GM21737 (cell line): ENCODE results near the gene COL16A1.

Source experiments
- ATAC-seq: cut with Tn5 transposase; IDR thresholded peaks from one replicate; pipeline ENCODE4 v1.9.1; 2021; ENCODE audit warnings: mild to moderate bottlenecking, moderate library complexity; ENCODE audit not compliant: unreplicated experiment

COL16A1 gene

DNA sequence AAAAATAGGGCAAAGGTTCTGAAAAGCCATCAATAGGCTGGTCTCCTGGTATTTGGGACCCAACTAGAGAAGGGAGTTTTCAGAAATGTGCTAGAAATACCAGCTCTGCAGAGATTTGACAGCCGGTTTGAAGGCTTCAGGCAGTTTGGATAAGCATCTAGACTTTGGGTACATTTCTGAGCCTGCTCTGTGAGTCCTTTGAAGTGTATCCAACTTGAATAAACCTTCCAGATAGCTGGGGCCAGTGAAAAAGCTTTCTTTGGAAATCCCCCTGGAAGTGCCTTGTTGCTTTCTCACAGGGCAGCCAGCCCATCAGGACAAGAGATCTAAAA lies 52.8 kb downstream of the COL16A1 start:
- ATAC-seq, result no peak

DNA sequence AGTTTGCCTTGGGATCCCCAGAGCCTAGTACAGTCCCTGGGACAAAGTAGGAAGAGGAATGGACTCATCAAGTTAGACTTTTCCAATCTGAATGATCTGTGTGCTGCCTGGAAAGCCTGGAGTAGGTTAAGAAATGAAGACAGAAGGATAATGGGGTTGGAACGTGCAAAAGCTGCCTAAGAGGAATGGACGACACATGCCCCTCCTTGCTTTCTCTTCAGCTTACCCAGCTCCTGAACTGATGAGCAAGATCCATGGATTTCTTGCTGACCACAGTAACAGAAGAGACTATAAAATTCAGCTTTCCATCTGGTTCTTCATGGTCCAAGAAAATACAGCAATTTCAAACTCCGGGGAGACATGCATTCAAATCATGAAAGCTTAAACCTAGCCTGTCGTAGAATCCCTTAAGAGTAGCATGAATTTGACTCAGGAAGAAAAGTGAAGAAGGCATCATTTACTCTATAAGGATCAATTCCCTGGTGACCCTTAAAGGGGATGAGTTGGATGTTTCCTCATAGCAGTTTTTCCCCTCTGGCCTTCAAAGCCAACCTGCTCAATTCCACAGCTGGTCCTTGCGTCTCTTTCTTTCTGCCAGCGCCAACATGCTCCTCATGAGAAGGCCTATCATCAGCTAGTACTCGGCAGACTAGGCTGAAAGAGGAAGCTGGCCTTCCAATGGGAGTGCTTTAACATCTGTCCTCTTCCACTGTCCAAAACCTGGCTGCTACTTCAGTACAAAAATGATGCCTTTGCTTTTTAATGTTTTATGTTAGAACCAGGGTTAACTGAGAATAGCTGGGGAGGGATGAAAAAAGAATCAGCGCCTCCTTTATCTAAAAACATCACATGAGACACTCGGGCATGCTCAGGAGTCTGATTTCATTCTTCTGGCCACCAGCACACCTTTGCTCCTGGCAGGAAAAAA lies 53.4 kb downstream of the COL16A1 start:
- ATAC-seq, result no peak

DNA sequence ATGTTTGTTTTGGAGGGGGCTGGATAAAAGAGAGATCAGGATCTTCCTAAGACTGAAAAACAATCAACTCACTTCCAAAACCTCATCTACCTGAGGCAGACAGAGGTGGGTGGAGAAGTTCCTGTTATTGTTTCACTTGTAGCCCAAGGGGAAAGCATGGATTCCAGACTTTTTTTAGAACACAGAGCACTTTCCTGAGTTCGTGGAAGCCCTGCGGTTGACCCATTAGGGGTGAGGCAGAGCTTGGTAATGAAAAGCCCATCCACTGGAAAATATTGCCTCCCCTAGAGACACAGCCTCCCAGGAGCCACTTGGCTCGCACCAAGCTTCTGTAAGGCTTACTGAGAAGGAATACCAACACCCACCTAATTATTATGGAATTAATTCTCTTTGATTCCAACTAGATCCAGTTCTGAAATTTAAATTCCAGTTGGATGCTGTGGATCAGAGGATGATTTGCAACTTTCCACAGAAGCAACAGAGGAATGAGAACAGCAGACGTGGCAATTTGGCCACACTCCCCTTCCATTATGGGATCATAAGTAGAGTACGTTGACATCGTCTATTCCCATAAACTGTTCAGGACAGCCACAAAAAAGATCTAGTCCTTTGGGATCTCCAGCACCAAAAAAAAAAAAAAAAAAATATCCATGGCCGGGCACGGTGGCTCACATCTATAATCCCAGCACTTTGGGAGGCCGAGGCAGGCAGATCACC lies 55.0 kb downstream of the COL16A1 start:
- no peak for ATAC-seq

DNA sequence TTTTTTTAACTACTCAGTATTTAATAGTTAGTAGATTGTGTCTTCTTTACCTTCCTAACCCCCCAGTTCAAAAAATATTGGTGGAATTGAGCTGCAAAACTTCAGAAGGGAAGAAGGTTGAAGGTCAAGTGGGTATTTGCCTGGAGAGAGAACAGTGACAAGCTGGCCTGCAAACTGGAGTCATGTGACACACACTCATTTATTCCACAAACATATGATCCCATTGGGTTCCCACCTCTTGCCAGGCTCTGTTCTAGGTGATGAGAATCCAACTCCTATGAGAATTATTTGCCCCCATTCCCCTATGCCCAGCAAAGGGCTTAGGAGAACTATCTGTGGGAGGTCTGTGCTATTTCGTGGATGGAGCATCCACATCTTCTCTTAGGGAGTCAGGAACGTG lies 55.6 kb downstream of the COL16A1 start:
- ATAC-seq, result no peak

DNA sequence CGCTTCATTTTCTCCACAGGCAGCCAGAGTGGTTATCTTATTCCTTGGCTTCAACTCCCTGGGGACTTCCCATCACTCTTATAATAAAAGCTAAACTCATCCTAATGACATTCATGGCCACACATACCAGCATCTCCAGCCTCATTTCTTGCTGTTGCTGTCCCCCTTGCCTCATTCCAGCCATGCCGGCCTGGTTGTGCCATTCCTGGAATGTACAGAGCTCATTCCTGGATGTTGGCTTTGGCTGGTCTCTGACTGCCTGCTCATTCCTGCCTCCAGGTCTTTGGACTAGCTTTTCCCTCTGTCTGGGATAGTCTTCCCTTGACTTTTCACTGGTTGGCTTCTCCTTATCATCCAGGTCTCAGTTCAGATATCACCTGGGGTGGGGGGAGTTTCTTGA lies 56.7 kb downstream of the COL16A1 start:
- ATAC-seq, result no peak

DNA sequence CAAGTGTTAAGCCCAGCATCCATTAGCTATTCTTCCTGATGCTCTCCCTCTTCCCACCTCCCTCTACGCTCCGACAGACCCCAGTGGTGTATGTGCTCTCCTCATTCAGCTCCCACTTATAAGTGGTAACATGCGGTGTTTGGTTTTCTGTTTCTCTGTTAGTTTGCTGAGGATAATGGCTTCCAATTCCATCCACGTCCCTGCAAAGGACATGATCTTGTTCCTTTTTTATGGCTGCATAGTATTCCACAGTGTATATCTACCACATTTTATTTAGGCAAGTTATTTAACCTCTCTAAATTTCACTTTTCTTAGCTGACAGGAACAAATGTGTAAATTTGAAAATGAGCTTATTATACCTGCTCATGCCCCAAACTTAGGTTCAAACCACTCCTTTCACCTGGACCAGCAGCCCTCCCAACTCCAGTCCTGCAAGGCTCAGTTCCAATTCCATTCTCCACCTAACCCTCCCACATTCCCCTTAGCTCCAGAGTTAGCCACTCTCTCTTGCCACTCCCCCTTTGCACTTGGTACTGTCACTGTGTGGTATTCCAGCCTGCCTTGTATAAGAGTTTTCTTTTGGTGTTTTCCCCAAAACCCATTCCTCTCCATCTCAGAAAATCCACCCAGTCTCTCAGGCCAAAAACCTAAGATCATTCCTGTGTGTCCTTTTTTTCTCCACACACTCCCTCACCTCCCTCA lies 57.4 kb downstream of the COL16A1 start:
- no peak for ATAC-seq

DNA sequence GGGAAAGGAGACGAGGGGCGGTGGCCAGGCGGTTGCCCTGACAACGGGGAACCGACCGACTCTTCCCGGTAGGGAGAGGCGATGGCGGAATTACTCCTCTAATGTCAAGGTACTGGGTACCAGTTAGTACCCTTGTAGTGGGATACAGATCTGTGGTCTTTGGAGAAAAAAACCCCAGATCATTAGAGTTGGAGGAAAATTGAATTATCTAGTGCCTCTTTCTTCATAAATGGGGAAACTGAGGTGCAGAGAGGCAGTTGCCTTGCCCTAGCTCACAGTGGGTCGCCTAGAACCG lies 58.6 kb downstream of the COL16A1 start:
- no peak for ATAC-seq

DNA sequence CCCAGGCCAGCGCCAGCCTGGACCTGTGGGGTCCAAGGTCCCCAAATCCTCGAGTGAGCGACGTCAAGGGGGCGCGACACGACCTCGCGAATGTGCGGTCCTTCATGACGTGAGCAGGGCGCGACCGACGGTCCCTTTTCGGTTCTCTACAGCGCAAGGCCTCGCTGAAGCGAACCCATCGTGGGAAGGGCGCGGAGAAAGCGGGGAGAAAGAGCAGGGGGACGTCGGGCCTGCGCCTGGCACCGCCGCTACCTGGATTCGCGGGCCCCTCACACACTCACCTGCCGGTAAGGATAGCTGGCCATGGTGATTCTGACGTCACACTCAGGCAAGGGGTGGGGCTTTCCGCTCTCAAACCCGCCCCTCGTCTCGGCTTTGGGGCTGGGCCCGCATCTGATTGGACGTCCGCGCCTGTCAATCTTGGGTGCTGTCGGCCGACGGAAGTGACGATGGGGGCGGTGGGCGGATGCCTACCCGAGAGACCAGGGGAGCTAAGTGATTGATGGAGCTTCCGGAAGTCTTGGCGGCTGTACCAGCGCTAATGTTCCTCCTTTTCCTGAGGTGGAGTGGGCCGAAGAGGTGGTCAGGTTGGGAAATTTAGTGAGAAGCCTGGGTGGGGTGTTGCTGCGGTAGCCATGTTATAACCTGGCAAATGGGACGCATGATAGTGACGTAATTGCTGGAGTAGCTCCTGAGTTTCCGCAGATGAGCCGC lies 59.1 kb downstream of the COL16A1 start, which contains the start of gene PEF1:
PEF1 (minus strand) TSS at position 317 of the 714 bp plus-strand sequence; CDS start at position 305, 12 bp downstream.
- ATAC-seq, result peak; percentile 86

DNA sequence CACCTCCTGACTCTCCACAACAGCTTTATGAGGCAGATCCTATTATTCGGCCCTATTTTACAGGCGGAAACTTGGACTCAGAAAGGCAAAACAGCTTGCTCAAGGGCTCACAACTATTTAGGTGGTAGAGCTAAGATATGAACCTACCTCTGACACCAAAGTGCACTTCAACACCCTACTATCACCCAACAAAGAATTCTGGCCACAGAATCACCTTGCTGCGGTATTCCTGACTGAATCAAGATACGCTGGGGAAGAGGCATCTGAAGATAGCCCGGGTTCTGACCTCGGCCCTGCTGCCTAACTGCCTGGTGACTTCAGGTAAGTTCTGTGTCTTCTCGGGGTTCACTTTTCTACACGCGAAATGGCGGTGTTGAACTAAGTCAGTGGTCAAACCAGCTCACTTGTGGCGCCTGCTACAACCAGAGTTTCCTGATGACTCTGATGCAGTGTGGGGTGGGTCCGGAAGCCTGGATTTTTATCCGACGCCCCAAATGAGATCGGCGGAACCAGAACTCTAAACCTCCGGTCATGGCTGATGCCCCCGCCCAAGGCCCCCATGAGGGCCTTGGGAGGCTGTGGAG lies 59.7 kb downstream of the COL16A1 start:
- ATAC-seq, result no peak

DNA sequence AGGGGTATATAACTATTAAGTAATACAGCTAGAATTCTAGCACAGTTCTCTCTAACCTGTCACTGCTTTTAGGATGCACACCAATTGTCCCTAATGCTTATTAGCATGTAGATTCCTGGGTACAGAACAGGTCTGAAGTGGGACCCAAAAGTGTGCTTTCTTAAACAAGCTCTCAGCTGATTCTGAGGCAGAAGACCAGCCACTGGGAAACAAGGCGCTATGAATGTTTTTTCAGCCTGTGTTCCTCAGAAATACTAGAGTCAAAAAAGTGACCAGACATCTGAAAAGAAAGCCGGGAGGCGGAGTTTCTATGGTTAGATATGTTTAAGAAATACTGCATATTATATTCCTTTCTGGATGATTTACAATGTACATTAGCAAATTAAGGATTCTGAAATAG lies 60.9 kb downstream of the COL16A1 start:
- ATAC-seq, result no peak

DNA sequence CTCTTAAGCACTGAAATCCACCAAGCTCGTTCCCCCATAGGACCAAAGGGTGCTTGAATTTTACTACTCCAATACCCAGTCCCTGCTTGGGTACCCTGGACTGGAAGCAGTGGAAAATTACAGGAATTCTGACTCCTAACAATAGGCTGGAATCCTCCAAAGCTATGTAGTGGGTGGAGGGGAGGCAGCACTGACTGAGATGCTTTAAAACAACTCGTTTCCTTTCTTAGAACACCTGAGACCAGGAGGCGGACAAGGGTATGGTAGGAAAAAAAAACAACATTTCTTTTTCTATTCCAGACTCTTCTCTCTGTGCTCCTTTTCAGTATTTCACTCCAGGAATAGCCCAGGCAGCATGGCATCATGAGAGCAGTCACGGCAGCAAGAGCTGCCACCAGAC lies 61.5 kb downstream of the COL16A1 start:
- ATAC-seq, result no peak

DNA sequence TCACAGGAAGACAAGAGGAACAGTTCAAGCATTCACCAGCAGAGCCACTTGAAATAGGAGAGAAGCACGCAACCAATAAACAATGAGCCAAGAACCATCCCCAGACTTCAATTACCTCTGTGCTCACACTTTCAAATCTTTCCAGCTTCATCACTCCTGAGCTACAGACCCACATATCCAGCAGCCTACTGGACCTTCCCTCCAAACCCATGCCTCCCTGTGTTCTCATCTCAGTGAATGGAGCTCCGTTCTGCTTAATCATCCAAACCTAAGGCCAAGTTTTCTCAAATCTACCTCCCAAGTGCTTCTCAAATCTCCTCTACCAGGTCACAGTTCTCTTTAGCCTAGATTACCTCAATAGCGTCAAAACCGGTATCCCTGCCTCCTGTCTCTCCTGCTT lies 62.9 kb downstream of the COL16A1 start:
- ATAC-seq, result no peak

DNA sequence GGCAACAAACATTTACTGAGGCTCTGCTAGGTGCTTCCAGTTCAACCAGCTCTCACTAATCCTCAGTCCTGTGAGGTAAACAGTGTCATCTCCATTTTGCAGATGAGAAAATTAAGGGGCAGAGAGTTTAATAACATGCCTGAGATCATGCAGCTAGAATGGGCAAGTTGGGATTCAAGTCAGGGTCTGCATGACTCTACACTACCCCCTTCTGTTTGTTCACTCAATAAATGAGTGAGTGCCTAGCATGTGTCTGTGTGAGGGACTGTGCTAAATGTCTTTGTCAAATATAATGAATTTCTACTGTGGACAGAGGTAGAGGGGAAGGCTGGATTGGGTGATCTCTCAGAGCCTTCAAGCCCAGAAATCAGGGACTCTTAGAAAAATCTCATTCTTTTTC lies 63.6 kb downstream of the COL16A1 start:
- no peak for ATAC-seq

DNA sequence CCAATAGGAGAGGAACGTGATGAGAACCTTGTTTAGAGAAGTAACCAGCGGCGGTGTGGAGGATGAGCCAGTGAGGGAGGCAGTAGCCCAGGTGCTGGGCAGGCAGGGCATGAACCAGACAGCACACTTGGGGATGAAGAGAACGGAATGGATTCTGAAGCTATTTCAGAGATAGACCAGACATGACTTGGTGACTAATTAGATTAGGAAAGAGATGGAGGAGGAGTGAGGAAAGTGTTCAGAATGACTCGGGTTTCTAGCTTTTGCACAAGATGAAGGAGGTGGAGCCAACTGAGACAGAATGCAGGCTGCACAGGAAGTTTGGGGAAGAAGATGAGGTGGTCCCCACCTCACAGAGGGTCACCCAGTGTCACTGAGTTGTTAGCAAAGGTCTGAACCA lies 64.3 kb downstream of the COL16A1 start:
- ATAC-seq, result no peak

DNA sequence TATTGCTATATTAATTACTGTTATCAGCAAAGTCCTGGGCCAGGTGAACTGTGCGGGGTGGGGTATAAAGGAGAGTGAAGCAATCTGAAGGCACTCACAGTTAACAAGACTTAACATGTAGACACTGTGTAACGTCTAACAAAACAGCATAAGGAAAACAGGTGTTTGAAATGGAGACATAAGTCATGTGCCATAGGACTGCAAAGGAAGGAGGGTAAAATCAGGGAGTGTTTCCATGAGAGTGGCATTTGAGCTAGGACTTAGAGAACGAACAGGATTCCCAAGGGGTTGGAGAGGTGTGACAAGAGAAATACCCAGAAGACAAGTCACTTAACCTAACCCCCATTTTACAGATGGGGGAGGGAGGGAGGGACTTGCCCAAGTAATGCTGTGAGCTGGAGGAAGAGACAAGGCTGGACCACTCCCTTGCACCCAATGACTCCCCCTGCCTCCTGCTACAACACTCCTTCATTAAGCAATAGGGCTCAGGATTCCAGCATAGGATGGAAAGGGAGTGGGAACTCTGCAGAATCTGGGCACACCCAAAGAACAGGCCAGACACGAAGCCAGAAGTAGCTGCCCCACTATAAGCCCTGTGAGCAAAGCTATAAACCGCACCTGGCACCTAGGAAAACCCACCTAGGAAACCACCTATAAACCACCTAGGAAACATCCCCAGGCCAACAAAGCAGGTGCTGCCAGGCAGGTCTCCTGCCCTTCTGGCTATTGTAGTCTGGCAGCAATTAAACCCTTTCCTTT lies 65.7 kb downstream of the COL16A1 start:
- no peak for ATAC-seq

DNA sequence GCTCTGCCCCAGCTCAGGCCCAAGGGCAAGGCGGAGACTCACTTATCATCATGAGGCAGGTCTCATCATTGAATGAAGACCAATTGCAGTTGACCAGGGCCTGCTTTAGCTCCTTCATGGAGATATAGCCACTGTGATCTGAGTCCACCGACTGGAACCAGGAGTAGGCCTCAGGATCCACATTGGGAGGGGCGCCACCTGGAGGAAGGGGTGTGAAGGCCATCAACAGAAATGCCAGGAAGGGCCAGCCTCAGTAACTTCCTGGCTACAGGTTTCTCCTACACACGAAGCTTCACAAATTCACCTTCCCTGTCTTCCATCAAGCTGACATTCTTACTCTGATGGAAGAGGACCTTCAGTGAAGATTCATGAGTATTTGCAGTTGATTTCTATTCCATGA lies 70.7 kb downstream of the COL16A1 start:
- ATAC-seq, result no peak

DNA sequence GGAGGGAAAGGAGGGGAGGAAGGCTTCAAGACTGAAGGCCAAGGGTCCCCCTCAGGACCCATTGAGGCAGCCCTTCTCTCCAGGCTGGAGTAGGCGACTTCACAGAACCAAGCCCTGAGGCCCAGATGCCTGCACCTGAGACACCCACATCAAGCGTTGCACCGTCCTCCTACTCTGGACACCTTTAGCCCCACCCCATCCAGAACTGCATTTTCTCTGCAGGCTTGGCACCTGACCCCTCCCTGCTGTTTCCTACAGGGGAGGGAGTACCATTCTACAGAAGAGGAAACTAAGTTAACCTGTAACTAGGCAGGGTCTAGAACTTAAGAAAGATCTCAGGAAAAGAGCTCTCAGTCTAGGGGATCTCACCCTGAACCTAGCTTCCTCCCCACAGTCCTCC lies 71.2 kb downstream of the COL16A1 start:
- ATAC-seq, result no peak

DNA sequence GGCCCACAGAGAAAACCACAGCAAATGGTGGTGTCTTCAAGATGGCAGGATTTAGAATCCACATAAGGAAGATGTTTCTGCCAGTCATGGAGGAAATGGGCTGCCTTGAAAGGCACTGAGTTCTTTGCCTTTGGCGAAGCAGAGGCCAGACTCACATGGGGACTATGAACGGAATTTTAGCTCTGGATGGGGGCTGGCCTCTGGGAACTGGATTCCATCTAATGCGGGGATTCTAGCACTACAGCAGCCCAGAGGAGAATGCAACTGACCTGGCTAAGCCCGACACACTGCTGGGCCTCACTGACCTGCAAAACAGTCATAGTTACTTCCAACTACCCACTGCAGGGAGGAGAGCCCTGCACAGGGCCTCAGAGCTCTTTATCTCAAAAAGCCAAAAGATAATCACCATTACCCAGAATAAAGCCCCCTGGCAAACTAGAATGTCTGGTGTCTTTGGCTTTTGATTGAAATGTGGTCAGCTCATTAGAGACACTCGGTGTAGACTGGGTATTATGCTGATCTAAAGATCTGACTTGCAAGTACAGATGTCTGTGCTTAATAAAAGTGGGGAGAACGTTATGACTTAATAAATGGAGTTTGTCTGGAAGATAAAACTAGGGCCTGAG lies 74.8 kb downstream of the COL16A1 start:
- no peak for ATAC-seq

DNA sequence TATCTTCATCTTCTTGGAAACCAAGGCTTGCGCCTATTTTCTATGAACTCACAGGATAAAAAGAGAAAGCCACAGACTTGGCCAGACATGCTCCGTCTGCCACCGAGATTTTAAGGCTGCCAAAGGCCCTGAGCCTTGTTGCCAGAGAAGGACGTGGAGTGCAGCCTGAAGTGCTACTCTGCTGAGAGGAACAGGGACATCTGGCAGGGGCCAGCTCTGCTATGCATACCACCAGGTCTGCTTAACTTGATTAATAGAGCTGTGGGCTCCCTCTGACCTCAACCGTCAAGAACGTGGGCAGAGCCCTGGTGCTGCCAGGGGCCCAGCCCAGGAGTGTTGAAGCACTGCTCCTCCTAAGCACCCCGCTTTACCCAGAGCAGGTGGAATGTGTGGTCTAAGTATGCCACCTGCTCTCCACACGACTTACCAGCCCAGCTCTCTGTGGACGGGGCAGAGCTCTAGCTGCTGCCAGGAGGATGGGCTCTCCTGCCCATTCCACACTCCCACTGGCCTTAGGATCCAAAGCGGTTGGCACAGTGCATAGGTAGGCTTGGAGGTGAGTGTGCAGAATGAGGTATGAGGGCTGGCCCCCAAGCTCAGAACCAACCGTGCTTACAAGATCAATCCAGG lies 75.8 kb downstream of the COL16A1 start:
- no peak for ATAC-seq
